WTC11 (cell line): ENCODE data around the gene SLC7A5. TPM values are rescaled to one million over a fixed set of nuclear protein-coding genes. Genes with fewer than 3 reads are reported as not detected.

Experiments used
- ATAC-seq: fragments of 200-7000 bp; cut with Tn5 transposase; 2 replicates; pipeline ENCODE4 v1.10.0; 2021; ENCODE audit warnings: mild to moderate bottlenecking, moderate library complexity
- CTCF ChIA-PET: fragments of 300-600 bp; sonication (Branson Sonifier 250); formaldehyde crosslinking; loops from one replicate; lab custom pipeline; 2021; ENCODE audit warnings: antibody characterized with exemption; lab: Charles Lee
- POLR2A ChIA-PET: fragments of 350-600 bp; sonication (Branson Sonifier 250); formaldehyde crosslinking; loops from one replicate; lab custom pipeline; 2021; ENCODE audit warnings: antibody characterized with exemption; lab: Charles Lee
- DNase-seq: peaks from one replicate; pipeline ENCODE4 v3.0.0; 2021; ENCODE audit warnings: low spot score
- H3K27ac Mint-ChIP-seq: 2 replicates; pipeline ENCODE4 v1.8.0; 2021; ENCODE audit warnings: mixed read lengths
- H3K27me3 Mint-ChIP-seq: 2 replicates; pipeline ENCODE4 v1.8.0; 2021; ENCODE audit warnings: low read depth, mild to moderate bottlenecking, moderate library complexity, mixed read lengths
- H3K36me3 Mint-ChIP-seq: 2 replicates; pipeline ENCODE4 v1.8.0; 2021; ENCODE audit warnings: mixed read lengths
- H3K4me1 Mint-ChIP-seq: 2 replicates; pipeline ENCODE4 v1.8.0; 2022; ENCODE audit warnings: mixed read lengths
- H3K4me3 Mint-ChIP-seq: 2 replicates; pipeline ENCODE4 v1.8.0; 2021; ENCODE audit warnings: mild to moderate bottlenecking, moderate library complexity, mixed read lengths
- H3K9me3 Mint-ChIP-seq: 2 replicates; pipeline ENCODE4 v1.8.0; 2021; ENCODE audit warnings: mixed read lengths
- ATF1 ChIP-seq: sonication (generic); formaldehyde crosslinking; IDR thresholded peaks from 2 replicates; pipeline ENCODE4 v1.8.1; 2023; ENCODE audit warnings: mild to moderate bottlenecking, moderate library complexity, missing genetic modification reagents
- CREB1 ChIP-seq: sonication (generic); formaldehyde crosslinking; IDR thresholded peaks from 2 replicates; pipeline ENCODE4 v1.8.0; 2023; ENCODE audit warnings: mild to moderate bottlenecking, missing genetic modification reagents
- E2F4 ChIP-seq: sonication (generic); formaldehyde crosslinking; IDR thresholded peaks from 2 replicates; pipeline ENCODE4 v1.8.1; 2022; ENCODE audit warnings: low read depth, mild to moderate bottlenecking, moderate library complexity, missing genetic modification reagents, borderline replicate concordance
- E2F5 ChIP-seq: sonication (generic); formaldehyde crosslinking; IDR thresholded peaks from 2 replicates; pipeline ENCODE4 v1.8.1; 2022; ENCODE audit warnings: mild to moderate bottlenecking, moderate library complexity, missing genetic modification reagents
- ELF4 ChIP-seq: sonication (generic); formaldehyde crosslinking; IDR thresholded peaks from 2 replicates; pipeline ENCODE4 v1.8.1; 2022; ENCODE audit warnings: low read depth, mild to moderate bottlenecking, moderate library complexity, missing genetic modification reagents
- JUN ChIP-seq: sonication (generic); formaldehyde crosslinking; IDR thresholded peaks from 2 replicates; pipeline ENCODE4 v1.8.0; 2023; ENCODE audit warnings: mild to moderate bottlenecking, missing genetic modification reagents
- MXD4 ChIP-seq: fragments of 250-450 bp; sonication (Bioruptor Pico); IDR thresholded peaks from 2 replicates; pipeline ENCODE4 v1.8.0; 2021; ENCODE audit warnings: mild to moderate bottlenecking, moderate library complexity, borderline replicate concordance
- NFE2L1 ChIP-seq: sonication (generic); formaldehyde crosslinking; IDR thresholded peaks from 2 replicates; pipeline ENCODE4 v1.8.1; 2023; ENCODE audit warnings: missing genetic modification reagents
- NFYB ChIP-seq: sonication (generic); formaldehyde crosslinking; conservative IDR thresholded peaks from 2 replicates; pipeline ENCODE4 v1.8.0; 2022; ENCODE audit warnings: low read depth, missing genetic modification reagents
- NR1H2 ChIP-seq: sonication (generic); formaldehyde crosslinking; IDR thresholded peaks from 2 replicates; pipeline ENCODE4 v1.9.0; 2021; ENCODE audit warnings: mild to moderate bottlenecking, moderate library complexity, missing genetic modification reagents
- OVOL2 ChIP-seq: fragments of 250-450 bp; sonication (Bioruptor Pico); IDR thresholded peaks from 2 replicates; pipeline ENCODE4 v1.9.0; 2021; ENCODE audit warnings: mild to moderate bottlenecking, borderline replicate concordance
- RORB ChIP-seq: fragments of 250-450 bp; sonication (Bioruptor Pico); IDR thresholded peaks from 2 replicates; pipeline ENCODE4 v1.9.0; 2021; ENCODE audit warnings: mild to moderate bottlenecking
- SP1 ChIP-seq: sonication (generic); formaldehyde crosslinking; conservative IDR thresholded peaks from 2 replicates; pipeline ENCODE4 v1.8.1; 2022; ENCODE audit warnings: missing genetic modification reagents
- TEAD4 ChIP-seq: sonication (generic); formaldehyde crosslinking; IDR thresholded peaks from 2 replicates; pipeline ENCODE4 v1.8.0; 2022; ENCODE audit warnings: mild to moderate bottlenecking, missing genetic modification reagents
- TP53 ChIP-seq: sonication (generic); formaldehyde crosslinking; IDR thresholded peaks from 2 replicates; pipeline ENCODE4 v1.8.1; 2023; ENCODE audit warnings: mild to moderate bottlenecking, missing genetic modification reagents
- ZNF219 ChIP-seq: sonication (generic); formaldehyde crosslinking; IDR thresholded peaks from 2 replicates; pipeline ENCODE4 v1.8.0; 2023; ENCODE audit warnings: missing genetic modification reagents, mild to moderate bottlenecking, borderline replicate concordance
- ZNF423 ChIP-seq: fragments of 250-450 bp; sonication (Bioruptor Pico); IDR thresholded peaks from 2 replicates; pipeline ENCODE4 v2.1.2; 2022; ENCODE audit warnings: mild to moderate bottlenecking, moderate library complexity
- total RNA-seq: library from RNA; stranded (reverse); gene quantifications from 3 replicates; pipeline ENCODE4 v1.2.3, GENCODE V29; 2021
- TF ChIP-seq, protein P1 (sequence below): sonication (generic); formaldehyde crosslinking; IDR thresholded peaks from 2 replicates; pipeline ENCODE4 v1.8.1; 2022; ENCODE audit warnings: missing genetic modification reagents, borderline replicate concordance
- TF ChIP-seq, protein P2 (sequence below): fragments of 250-450 bp; sonication (Bioruptor Pico); IDR thresholded peaks from 2 replicates; pipeline ENCODE4 v2.1.2; 2022; ENCODE audit warnings: mild to moderate bottlenecking, moderate library complexity
- TF ChIP-seq, protein P3 (sequence below): sonication (generic); formaldehyde crosslinking; IDR thresholded peaks from 2 replicates; pipeline ENCODE4 v1.8.1; 2023; ENCODE audit warnings: mild to moderate bottlenecking, missing genetic modification reagents, moderate library complexity

Gene SLC7A5
- total RNA-seq, 1 experiment from 2014 or later = 197 TPM

DNA sequence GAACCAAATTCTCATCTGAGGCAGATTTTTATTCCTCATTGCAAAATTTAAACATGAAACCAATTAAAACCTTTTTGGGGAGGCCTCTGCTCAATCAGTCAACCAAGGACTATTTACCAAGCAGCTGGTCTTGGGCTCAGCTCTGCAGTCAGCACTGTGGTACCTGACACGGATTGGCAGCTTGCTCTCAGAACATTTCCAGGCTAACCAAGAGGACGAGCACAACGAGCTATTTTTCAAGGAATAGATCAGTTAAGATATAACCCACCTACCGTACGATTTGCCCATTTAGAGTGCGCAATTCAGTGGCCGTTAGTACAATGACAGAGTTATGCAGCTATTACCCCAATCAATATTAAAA lies 77.1 kb downstream of the SLC7A5 start:
- Mint-ChIP-seq H3K27ac (no peak overlapping the region), H3K9me3 (no peaks in the 10 kb centered on the region), H3K4me1 (no peaks in the 10 kb centered on the region), H3K27me3 (no peaks in the 10 kb centered on the region), H3K4me3 (no peak overlapping the region), H3K36me3 (no peaks in the 10 kb centered on the region)
- POLR2A ChIA-PET = no interaction called here
- CTCF ChIA-PET = interaction anchor here (0.6 to 2.9 kb wide), 10 partner anchors 12 to 217 kb away, joined by 3 to 28 read pairs (median 4); no protein-coding TSS in a partner anchor
- DNase-seq (no peak), ATAC-seq (no peak)
- TF ChIP-seq NFYB = no peak

DNA sequence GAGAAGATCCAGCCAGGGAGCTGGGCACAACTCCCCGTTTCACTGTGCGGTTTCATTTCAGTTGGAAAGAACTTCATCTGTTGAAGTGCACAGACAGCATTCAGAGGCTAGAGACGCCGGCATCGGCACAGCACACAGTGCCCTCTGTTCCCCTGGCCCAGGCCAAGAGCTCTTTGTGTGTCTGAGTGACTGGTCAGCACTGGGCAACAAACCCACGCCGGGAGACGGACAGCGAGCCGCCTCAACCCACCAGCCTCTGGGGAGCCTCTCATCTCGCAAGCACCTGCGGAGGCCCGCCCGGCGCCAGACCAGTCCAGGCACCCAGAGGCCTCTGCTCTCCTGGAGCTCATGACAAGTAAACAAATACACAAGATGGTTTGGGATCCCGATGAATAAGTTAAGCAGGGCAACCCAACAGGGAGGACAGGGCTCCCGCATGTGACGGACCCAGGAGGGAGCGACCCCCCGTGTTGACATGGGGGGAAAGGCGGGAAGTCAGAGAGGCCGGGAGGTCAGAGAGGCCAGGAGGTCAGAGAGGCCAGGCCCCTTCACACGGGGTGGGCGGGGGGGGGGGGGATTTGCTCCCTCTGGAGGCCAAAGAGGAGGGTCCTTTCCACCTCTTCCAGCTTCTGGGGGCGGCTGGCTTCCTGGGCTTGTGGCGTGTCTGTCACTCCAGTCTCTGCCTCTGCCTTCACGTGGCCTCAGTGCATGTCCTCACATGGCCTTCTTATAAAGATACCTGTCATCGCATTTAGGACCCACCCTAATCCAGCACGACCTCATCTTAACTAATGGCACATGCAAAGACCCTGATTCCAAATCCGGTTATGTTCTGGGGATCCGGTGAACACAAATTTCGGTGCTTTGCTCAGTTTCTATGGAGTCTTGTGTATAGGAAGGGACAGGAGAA lies 77.8 kb downstream of the SLC7A5 start:
- no peak overlapping the region for H3K27ac Mint-ChIP-seq
- no peaks in the 10 kb centered on the region for H3K36me3 Mint-ChIP-seq
- peak; percentile 22; the same call in 1 of the 2 replicates for ATAC-seq
- CTCF ChIA-PET = interaction anchor here (0.6 to 2.9 kb wide), 10 partner anchors 11 to 105 kb away, joined by 3 to 28 read pairs (median 4); no protein-coding TSS in a partner anchor
- TF ChIP-seq, protein P1, sequence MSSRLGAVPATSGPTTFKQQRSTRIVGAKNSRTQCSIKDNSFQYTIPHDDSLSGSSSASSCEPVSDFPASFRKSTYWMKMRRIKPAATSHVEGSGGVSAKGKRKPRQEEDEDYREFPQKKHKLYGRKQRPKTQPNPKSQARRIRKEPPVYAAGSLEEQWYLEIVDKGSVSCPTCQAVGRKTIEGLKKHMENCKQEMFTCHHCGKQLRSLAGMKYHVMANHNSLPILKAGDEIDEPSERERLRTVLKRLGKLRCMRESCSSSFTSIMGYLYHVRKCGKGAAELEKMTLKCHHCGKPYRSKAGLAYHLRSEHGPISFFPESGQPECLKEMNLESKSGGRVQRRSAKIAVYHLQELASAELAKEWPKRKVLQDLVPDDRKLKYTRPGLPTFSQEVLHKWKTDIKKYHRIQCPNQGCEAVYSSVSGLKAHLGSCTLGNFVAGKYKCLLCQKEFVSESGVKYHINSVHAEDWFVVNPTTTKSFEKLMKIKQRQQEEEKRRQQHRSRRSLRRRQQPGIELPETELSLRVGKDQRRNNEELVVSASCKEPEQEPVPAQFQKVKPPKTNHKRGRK (CRISPR knock-in tag) = no peak
- TF ChIP-seq, protein P2, sequence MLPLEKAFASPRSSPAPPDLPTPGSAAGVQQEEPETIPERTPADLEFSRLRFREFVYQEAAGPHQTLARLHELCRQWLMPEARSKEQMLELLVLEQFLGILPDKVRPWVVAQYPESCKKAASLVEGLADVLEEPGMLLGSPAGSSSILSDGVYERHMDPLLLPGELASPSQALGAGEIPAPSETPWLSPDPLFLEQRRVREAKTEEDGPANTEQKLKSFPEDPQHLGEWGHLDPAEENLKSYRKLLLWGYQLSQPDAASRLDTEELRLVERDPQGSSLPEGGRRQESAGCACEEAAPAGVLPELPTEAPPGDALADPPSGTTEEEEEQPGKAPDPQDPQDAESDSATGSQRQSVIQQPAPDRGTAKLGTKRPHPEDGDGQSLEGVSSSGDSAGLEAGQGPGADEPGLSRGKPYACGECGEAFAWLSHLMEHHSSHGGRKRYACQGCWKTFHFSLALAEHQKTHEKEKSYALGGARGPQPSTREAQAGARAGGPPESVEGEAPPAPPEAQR (CRISPR knock-in tag) = no peak
- no peak for TF ChIP-seq ZNF219 (CRISPR knock-in tag)
- no peak for TF ChIP-seq MXD4 (CRISPR knock-in tag)
- no peak for TF ChIP-seq ATF1 (CRISPR knock-in tag)
- no peak for TF ChIP-seq E2F5 (CRISPR knock-in tag)
- no peak for TF ChIP-seq RORB (CRISPR knock-in tag)
- no peak for TF ChIP-seq JUN
- TF ChIP-seq TEAD4 (CRISPR knock-in tag) = no peak
- TF ChIP-seq, protein P3, sequence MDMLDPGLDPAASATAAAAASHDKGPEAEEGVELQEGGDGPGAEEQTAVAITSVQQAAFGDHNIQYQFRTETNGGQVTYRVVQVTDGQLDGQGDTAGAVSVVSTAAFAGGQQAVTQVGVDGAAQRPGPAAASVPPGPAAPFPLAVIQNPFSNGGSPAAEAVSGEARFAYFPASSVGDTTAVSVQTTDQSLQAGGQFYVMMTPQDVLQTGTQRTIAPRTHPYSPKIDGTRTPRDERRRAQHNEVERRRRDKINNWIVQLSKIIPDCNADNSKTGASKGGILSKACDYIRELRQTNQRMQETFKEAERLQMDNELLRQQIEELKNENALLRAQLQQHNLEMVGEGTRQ (CRISPR knock-in tag) = no peak
- TF ChIP-seq CREB1 = no peak
- TF ChIP-seq E2F4 (CRISPR knock-in tag) = no peak
- no peak for TF ChIP-seq OVOL2 (CRISPR knock-in tag)
- TF ChIP-seq NR1H2 (CRISPR knock-in tag) = no peak
- no peak for TF ChIP-seq TP53 (CRISPR knock-in tag)
- no peak for TF ChIP-seq NFE2L1 (CRISPR knock-in tag)
- no peak for TF ChIP-seq ELF4 (CRISPR knock-in tag)
- no peak for TF ChIP-seq SP1 (CRISPR knock-in tag)
- no peak for TF ChIP-seq ZNF423 (CRISPR knock-in tag)
- TF ChIP-seq, all 79 proteins: peak for 0
- Mint-ChIP-seq H3K9me3 (no peaks in the 10 kb centered on the region), H3K4me3 (no peak overlapping the region), H3K27me3 (no peaks in the 10 kb centered on the region), H3K4me1 (no peaks in the 10 kb centered on the region)
- no peak for DNase-seq
- POLR2A ChIA-PET = no interaction called here
